Measurements from ENCODE around the gene AFG3L2. TPM values are rescaled to one million over a fixed set of nuclear protein-coding genes. Genes with fewer than 3 reads are reported as not detected.

Gene AFG3L2
- total and polyA plus RNA-seq, 2 of the 13 experiments (the other 11 are each of a cell fraction or from before 2014, with no cell fraction given): 28.6 to 86.9 TPM

- TF ChIP-seq ZNF282 (IDR thresholded peaks at IDR 0.05; ENCODE audit: partially characterized antibody) (no peak), LCORL (IDR thresholded peaks at IDR 0.05) (no peak), LCORL (CRISPR knock-in tag; IDR thresholded peaks at IDR 0.05) (no peak), SATB2 (CRISPR knock-in tag; IDR thresholded peaks at IDR 0.05) (no peak), KAT7 (CRISPR knock-in tag; IDR thresholded peaks at IDR 0.05; ENCODE audit: borderline replicate concordance) (no peak), ZNF766 (CRISPR knock-in tag; IDR thresholded peaks at IDR 0.05; ENCODE audit: borderline replicate concordance) (no peak), TFDP2 (CRISPR knock-in tag; IDR thresholded peaks at IDR 0.05) (no peak), SETDB1 (CRISPR knock-in tag; IDR thresholded peaks at IDR 0.05; ENCODE audit: borderline replicate concordance) (no peak), PITX1 (CRISPR knock-in tag; IDR thresholded peaks at IDR 0.05) (no peak), POLR2A (IDR thresholded peaks at IDR 0.05; ENCODE audit: insufficient read depth in 1 of 2, low read depth in 2 of 2, low read length in 2 of 2) (no peak), FOXO1 (CRISPR knock-in tag; IDR thresholded peaks at IDR 0.05) (no peak), ZNF234 (CRISPR knock-in tag; conservative IDR thresholded peaks at IDR 0.05) (no peak), TCF7 (IDR thresholded peaks at IDR 0.05; ENCODE audit: low read depth) (peak; percentile 76), SAFB2 (CRISPR knock-in tag; IDR thresholded peaks at IDR 0.05; ENCODE audit: borderline replicate concordance, low read depth) (no peak), REPIN1 (CRISPR knock-in tag; IDR thresholded peaks at IDR 0.05; ENCODE audit: borderline replicate concordance, low read depth) (no peak), PRDM15 (CRISPR knock-in tag; IDR thresholded peaks at IDR 0.05) (no peak), MXI1 (IDR thresholded peaks at IDR 0.05; ENCODE audit: borderline replicate concordance, low read depth, low read length) (peak; percentile 47; the same call in 1 of the 3 replicates), TBL1XR1 (IDR thresholded peaks at IDR 0.05; ENCODE audit: borderline replicate concordance, low read length, partially characterized antibody) (no peak)
These were observed 40.1 kb downstream of the AFG3L2 start (continued) for GRCh38 chr18:12336887-12337286.

Data from HepG2 (cell line).